Duodenal mucosa (tissue), 2 donors: ENCODE results near the gene KCNB1.

Experiments
- H3K27ac ChIP-seq: one replicate; pipeline ENCODE4 v1.7.0; 2013; ENCODE audit warnings: low read depth, low read length
- H3K27me3 ChIP-seq, 2 donors: one replicate each; pipeline ENCODE4 v1.7.0; 2013; ENCODE audit warnings: low read length in 2 of 2, control low read depth in 1 of 2; ENCODE audit not compliant: insufficient read depth in 2 of 2, control insufficient read depth in 1 of 2
- H3K36me3 ChIP-seq, 2 donors: one replicate each; pipeline ENCODE4 v1.7.0; 2013; ENCODE audit warnings: low read length in 2 of 2, control low read depth in 1 of 2; ENCODE audit not compliant: insufficient read depth in 2 of 2, control insufficient read depth in 1 of 2
- H3K4me1 ChIP-seq, 2 donors: one replicate each; pipeline ENCODE4 v1.7.0; 2013; ENCODE audit warnings: low read length in 2 of 2, control low read depth in 1 of 2; ENCODE audit not compliant: insufficient read depth in 2 of 2, control insufficient read depth in 1 of 2
- H3K4me3 ChIP-seq, 2 donors: one replicate each; pipeline ENCODE4 v1.7.0; 2013; ENCODE audit warnings: low read length in 2 of 2, low read depth in 1 of 2
- H3K9ac ChIP-seq, 2 donors: one replicate each; pipeline ENCODE4 v1.7.0; 2013; ENCODE audit warnings: low read length in 2 of 2, low read depth in 1 of 2
- H3K9me3 ChIP-seq, 2 donors: one replicate each; pipeline ENCODE4 v1.7.0; 2013; ENCODE audit warnings: low read length in 2 of 2, control low read depth in 1 of 2; ENCODE audit not compliant: control insufficient read depth in 1 of 2

The KCNB1 gene

GRCh38 chr20:49482621-49483017 is at the start of gene KCNB1:
TSS of gene KCNB1 (minus strand) at chr20:49482668. CDS start at chr20:49482480, 188 bp downstream.
- Histone ChIP-seq H3K9me3 (no peaks in the 10 kb centered on the region), H3K4me1 (peaks cover 0 to 4% of the 10 kb centered on the region in 2 donors), H3K27me3 (peaks cover 21 to 28% of the 10 kb centered on the region in 2 donors), H3K9ac (no peak within 1 kb of the TSS), H3K4me3 (no peak within 1 kb of the TSS), H3K36me3 (no peaks in the 10 kb centered on the region), H3K27ac (no peak within 1 kb of the TSS)

- Histone ChIP-seq H3K4me3 (no peak overlapping the region), H3K36me3 (no peaks in the 10 kb centered on the region), H3K27ac (no peak overlapping the region), H3K9me3 (peaks cover 0 to 2% of the 10 kb centered on the region in 2 donors), H3K9ac (no peak overlapping the region), H3K27me3 (no peaks in the 10 kb centered on the region), H3K4me1 (no peaks in the 10 kb centered on the region)
Observed at GRCh38 chr20:49529470-49529869, 47.0 kb upstream of the KCNB1 start.

- H3K36me3 ChIP-seq, result no peaks in the 10 kb centered on the region
Observed at GRCh38 chr20:49526568-49526967, 44.1 kb upstream of the KCNB1 start.

GRCh38 chr20:49526056-49526455 is 43.6 kb upstream of the KCNB1 start:
- Histone ChIP-seq H3K27me3 (no peaks in the 10 kb centered on the region), H3K9me3 (peaks cover 0 to 2% of the 10 kb centered on the region in 2 donors), H3K4me3 (no peak overlapping the region), H3K9ac (no peak overlapping the region), H3K4me1 (no peaks in the 10 kb centered on the region), H3K27ac (no peak overlapping the region), H3K36me3 (no peaks in the 10 kb centered on the region)

More at GRCh38 chr20:49526568-49526967, 44.1 kb upstream of the KCNB1 start:
- Histone ChIP-seq H3K27me3 (no peaks in the 10 kb centered on the region), H3K9me3 (peaks cover 0 to 2% of the 10 kb centered on the region in 2 donors), H3K9ac (no peak overlapping the region), H3K4me3 (no peak overlapping the region), H3K27ac (no peak overlapping the region), H3K4me1 (no peaks in the 10 kb centered on the region)

GRCh38 chr20:49523767-49524360 is 41.4 kb upstream of the KCNB1 start:
- H3K36me3 ChIP-seq, result no peaks in the 10 kb centered on the region
- H3K27ac ChIP-seq, result no peak overlapping the region
- no peak overlapping the region for H3K4me3 ChIP-seq
- H3K9me3 ChIP-seq, result peaks cover 0 to 2% of the 10 kb centered on the region in 2 donors
- no peak overlapping the region for H3K9ac ChIP-seq
- H3K4me1 ChIP-seq, result no peaks in the 10 kb centered on the region
- no peaks in the 10 kb centered on the region for H3K27me3 ChIP-seq

GRCh38 chr20:49521356-49521755 is 38.9 kb upstream of the KCNB1 start:
- Histone ChIP-seq H3K36me3 (no peaks in the 10 kb centered on the region), H3K9me3 (peaks cover 0 to 2% of the 10 kb centered on the region in 2 donors), H3K4me3 (no peak overlapping the region), H3K27me3 (peaks cover 0 to 3% of the 10 kb centered on the region in 2 donors), H3K9ac (no peak overlapping the region), H3K27ac (no peak overlapping the region), H3K4me1 (no peaks in the 10 kb centered on the region)

- no peaks in the 10 kb centered on the region for H3K4me1 ChIP-seq
- H3K9me3 ChIP-seq, result peaks cover 0 to 2% of the 10 kb centered on the region in 2 donors
- peaks cover 0 to 3% of the 10 kb centered on the region in 2 donors for H3K27me3 ChIP-seq
- no peaks in the 10 kb centered on the region for H3K36me3 ChIP-seq
- no peak overlapping the region for H3K9ac ChIP-seq
- no peak overlapping the region for H3K4me3 ChIP-seq
- H3K27ac ChIP-seq, result no peak overlapping the region
Observed at GRCh38 chr20:49519777-49520359, 37.4 kb upstream of the KCNB1 start.

GRCh38 chr20:49519212-49519712 is 36.8 kb upstream of the KCNB1 start:
- H3K27ac ChIP-seq, result no peak overlapping the region
- no peaks in the 10 kb centered on the region for H3K4me1 ChIP-seq
- H3K9me3 ChIP-seq, result no peaks in the 10 kb centered on the region
- no peak overlapping the region for H3K4me3 ChIP-seq
- H3K27me3 ChIP-seq, result peaks cover 2 to 9% of the 10 kb centered on the region in 2 donors
- no peak overlapping the region for H3K9ac ChIP-seq
- no peaks in the 10 kb centered on the region for H3K36me3 ChIP-seq

- peaks cover 6 to 9% of the 10 kb centered on the region in 2 donors for H3K27me3 ChIP-seq
- no peaks in the 10 kb centered on the region for H3K36me3 ChIP-seq
- no peak overlapping the region for H3K9ac ChIP-seq
- H3K27ac ChIP-seq, result no peak overlapping the region
- H3K4me3 ChIP-seq, result no peak overlapping the region
- no peaks in the 10 kb centered on the region for H3K9me3 ChIP-seq
- no peaks in the 10 kb centered on the region for H3K4me1 ChIP-seq
Observed at GRCh38 chr20:49518576-49518975, 36.1 kb upstream of the KCNB1 start.

GRCh38 chr20:49517805-49518100 is 35.3 kb upstream of the KCNB1 start:
- H3K9ac ChIP-seq, result no peak overlapping the region
- H3K27ac ChIP-seq, result no peak overlapping the region
- no peaks in the 10 kb centered on the region for H3K9me3 ChIP-seq
- no peaks in the 10 kb centered on the region for H3K36me3 ChIP-seq
- no peak overlapping the region for H3K4me3 ChIP-seq
- peaks cover 6 to 9% of the 10 kb centered on the region in 2 donors for H3K27me3 ChIP-seq
- no peaks in the 10 kb centered on the region for H3K4me1 ChIP-seq
